GM12878 (cell line): ENCODE results near the gene PGLYRP3. TPM values are rescaled to one million over a fixed set of nuclear protein-coding genes. Genes with fewer than 3 reads are reported as not detected.

Experiments
- ATAC-seq: fragments of 200-7000 bp; cut with Tn5 transposase; 3 replicates; pipeline ENCODE4 v1.9.1; 2020; ENCODE audit warnings: mild to moderate bottlenecking, moderate library complexity
- BruUV-seq: library from RNA; stranded (reverse); fragments of 400-500 nt; replicated peaks from 2 replicates; lab custom pipeline; 2021; lab: Mats Ljungman, UMichigan
- CTCF ChIA-PET: fragments of 300-600 bp; sonication (Branson Sonifier 250); formaldehyde crosslinking; extraction: SDS; loops from one replicate; lab custom pipeline; 2021; ENCODE audit warnings: inconsistent platforms; lab: Yijun Ruan, JAX
- POLR2A ChIA-PET: fragments of 350-600 bp; formaldehyde crosslinking; extraction: SDS; loops from one replicate; lab custom pipeline; 2021; ENCODE audit warnings: inconsistent platforms; lab: Charles Lee
- RAD21 ChIA-PET: fragments of 300-600 bp; sonication (Branson Sonifier 250); formaldehyde crosslinking; loops from one replicate; lab custom pipeline; 2023; ENCODE audit warnings: antibody characterized with exemption; ENCODE audit not compliant: unreplicated experiment; lab: Charles Lee
- SMC1A ChIA-PET: fragments of 300-600 bp; sonication (Branson Sonifier 250); formaldehyde crosslinking; loops from one replicate; lab custom pipeline; 2023; ENCODE audit not compliant: unreplicated experiment, uncharacterized antibody; lab: Charles Lee
- DNase-seq: peaks from one replicate; pipeline ENCODE4 v3.0.0-alpha.2; 2011; ENCODE audit warnings: low read depth, low spot score
- FAIRE-seq: peaks from 3 replicates; lab custom pipeline; 2011; peaks lifted over from hg19 to GRCh38; lab: Jason Lieb, UNC
- H2AFZ ChIP-seq: 2 replicates; pipeline ENCODE4 v1.6.0; 2011; ENCODE audit warnings: low read depth, low read length, control low read depth; ENCODE audit not compliant: control insufficient read depth
- H3K27ac ChIP-seq: 2 replicates; pipeline ENCODE4 v1.5.1; 2011; ENCODE audit warnings: control low read depth; ENCODE audit not compliant: control insufficient read depth, insufficient read depth
- H3K27me3 ChIP-seq, 2 experiments: replicated peaks in 1 of 2; 2 replicates each; pipeline versions ENCODE4 v1.6.0 to v1.6.1; 2011; ENCODE audit warnings: low read length in 1 of 2; ENCODE audit not compliant: control insufficient read depth in 2 of 2, insufficient read depth in 2 of 2
- H3K36me3 ChIP-seq, 2 experiments: 2 replicates each; pipeline ENCODE4 v1.5.1; 2011; ENCODE audit warnings: low read length in 1 of 2; ENCODE audit not compliant: control insufficient read depth in 2 of 2, insufficient read depth in 2 of 2
- H3K4me1 ChIP-seq: 2 replicates; pipeline ENCODE4 v1.6.1; 2011; ENCODE audit warnings: mild to moderate bottlenecking, low read length, moderate library complexity, mixed read lengths; ENCODE audit not compliant: control insufficient read depth, insufficient read depth
- H3K4me2 ChIP-seq: 2 replicates; pipeline ENCODE4 v1.6.0; 2011; ENCODE audit warnings: control low read depth; ENCODE audit not compliant: control insufficient read depth, insufficient read depth
- H3K4me3 ChIP-seq: fragments of 200-600 bp; sonication (generic); 2 replicates; pipeline ENCODE4 v1.5.1; 2016
- H3K79me2 ChIP-seq: 2 replicates; pipeline ENCODE4 v1.6.0; 2011; ENCODE audit warnings: low read length; ENCODE audit not compliant: control insufficient read depth, insufficient read depth
- H3K9ac ChIP-seq: 2 replicates; pipeline ENCODE4 v1.8.0; 2011; ENCODE audit warnings: low read length, control low read depth, mixed read lengths; ENCODE audit not compliant: control insufficient read depth, insufficient read depth
- H3K9me3 ChIP-seq: replicated peaks from 3 replicates; pipeline ENCODE4 v1.5.1; 2011; ENCODE audit warnings: mild to moderate bottlenecking, low read length; ENCODE audit not compliant: control insufficient read depth, insufficient read depth
- H4K20me1 ChIP-seq: 2 replicates; pipeline ENCODE4 v1.6.0; 2011; ENCODE audit not compliant: control insufficient read depth, insufficient read depth
- BACH1 ChIP-seq: fragments of 450-650 bp; IDR thresholded peaks from 2 replicates; pipeline ENCODE4 v1.6.1; 2017; ENCODE audit warnings: mild to moderate bottlenecking, borderline replicate concordance
- BHLHE40 ChIP-seq, 2 experiments: fragments of 450-650 bp in 1 of 2; IDR thresholded peaks; 2 replicates each; pipeline ENCODE4 v1.6.1; 2011 to 2017; ENCODE audit warnings: low read depth in 2 of 2, borderline replicate concordance in 1 of 2, improper control_type of control experiment in 1 of 2, low read length in 1 of 2, mild to moderate bottlenecking in 1 of 2
- CBX3 ChIP-seq: fragments of 200-600 bp; sonication (generic); IDR thresholded peaks from 2 replicates; pipeline ENCODE4 v1.6.1; 2016; ENCODE audit warnings: low read depth, borderline replicate concordance
- FOS ChIP-seq: IDR thresholded peaks from 3 replicates; pipeline ENCODE4 v1.6.1; 2011; ENCODE audit warnings: borderline replicate concordance; ENCODE audit not compliant: insufficient read length; ENCODE audit errors: extremely low read depth
- JUNB ChIP-seq: IDR thresholded peaks from 2 replicates; pipeline ENCODE4 v1.6.1; 2016; ENCODE audit warnings: antibody characterized with exemption, mild to moderate bottlenecking
- LARP7 ChIP-seq: fragments of 450-650 bp; IDR thresholded peaks from 2 replicates; pipeline ENCODE4 v1.6.1; 2017; ENCODE audit warnings: mild to moderate bottlenecking
- MEF2A ChIP-seq: IDR thresholded peaks from 2 replicates; pipeline ENCODE4 v1.6.1; 2011; ENCODE audit warnings: low read depth, mild to moderate bottlenecking, low read length, moderate library complexity; ENCODE audit not compliant: insufficient read depth
- MTA2 ChIP-seq: fragments of 450-650 bp; IDR thresholded peaks from 2 replicates; pipeline ENCODE4 v1.6.1; 2016; ENCODE audit warnings: low read depth, mild to moderate bottlenecking, moderate library complexity
- MYB ChIP-seq: fragments of 150-350 bp; IDR thresholded peaks from 2 replicates; pipeline ENCODE4 v1.6.1; 2014; ENCODE audit warnings: mild to moderate bottlenecking, low read depth, low read length, borderline replicate concordance
- MYC ChIP-seq: IDR thresholded peaks from 2 replicates; pipeline ENCODE4 v1.6.1; 2011; ENCODE audit warnings: mild to moderate bottlenecking, low read length, moderate library complexity, inconsistent platforms; ENCODE audit not compliant: insufficient read depth, insufficient replicate concordance, insufficient read length, severe bottlenecking
- NFIC ChIP-seq: IDR thresholded peaks from 2 replicates; pipeline ENCODE4 v1.6.1; 2012; ENCODE audit warnings: low read depth, mild to moderate bottlenecking, inconsistent platforms, low read length, moderate library complexity
- NRF1 ChIP-seq: conservative IDR thresholded peaks from 2 replicates; pipeline ENCODE4 v1.6.1; 2011; ENCODE audit warnings: mild to moderate bottlenecking, low read depth, low read length, improper control_type of control experiment
- POU2F2 ChIP-seq: IDR thresholded peaks from 3 replicates; pipeline ENCODE4 v1.6.1; 2011; ENCODE audit warnings: low read depth, mild to moderate bottlenecking, low read length, borderline replicate concordance
- RBBP5 ChIP-seq: fragments of 200-600 bp; sonication (generic); conservative IDR thresholded peaks from 2 replicates; pipeline ENCODE4 v1.6.1; 2016
- SPI1 ChIP-seq: IDR thresholded peaks from 2 replicates; pipeline ENCODE4 v1.6.1; 2011; ENCODE audit warnings: low read depth, mild to moderate bottlenecking, low read length, moderate library complexity, borderline replicate concordance; ENCODE audit not compliant: insufficient read depth
- TARDBP ChIP-seq: IDR thresholded peaks from 2 replicates; pipeline ENCODE4 v1.6.1; 2016; ENCODE audit warnings: borderline replicate concordance
- WRNIP1 ChIP-seq: IDR thresholded peaks from 2 replicates; pipeline ENCODE4 v1.6.1; 2011; ENCODE audit warnings: low read depth, low read length, improper control_type of control experiment, borderline replicate concordance
- WGBS: methylation state at CpG from one replicate; pipeline ENCODE4 v1.1.6; 2016; ENCODE audit warnings: low lambda C conversion rate; ENCODE audit not compliant: insufficient replicate concordance, insufficient coverage; ENCODE audit errors: missing lambda C conversion rate; 5-methylcytosine and 5-hydroxymethylcytosine counted together
- in situ Hi-C: fragments of 300-500 bp; cut with MboI; formaldehyde crosslinking; loops from 9 replicates; pipeline ENCODE4 v1.14.3; 2018; ENCODE audit warnings: mixed read lengths
- intact Hi-C: fragments of 100-400 bp; cut with micrococcal nuclease; formaldehyde crosslinking; loops from one replicate; pipeline ENCODE4 v1.14.2; 2022; ENCODE audit not compliant: unreplicated experiment
- polyA plus RNA-seq, 11 experiments: library from polyadenylated mRNA; depleted of rRNA in 4 of 11; unstranded in 6 of 11; stranded (reverse) in 5 of 11; fragments of >200 nt; fragmentation: Nextera tagmentation in 4 of 11; fragmentation: Illumina TruSeq in 1 of 11; extraction: Ambion mirVana in 4 of 11; extraction: Trizol in 1 of 11; gene quantifications; 1 replicate in 1 of 11; 2 replicates in 10 of 11; pipeline versions ENCODE4 v1.2.1 to v1.2.3, GENCODE V29; 2011 to 2016; ENCODE audit warnings: inconsistent platforms in 2 of 11, missing spikeins in 2 of 11, low read depth in 1 of 11
- total RNA-seq, 4 experiments: library from RNA; depleted of rRNA in 3 of 4; stranded (reverse); fragments of >200 nt in 3 of 4; fragmentation: Illumina TruSeq in 1 of 4; extraction: Trizol in 1 of 4; gene quantifications; 2 replicates each; pipeline versions ENCODE4 v1.2.1 to v1.2.3, GENCODE V29; 2013 to 2021

The PGLYRP3 gene
- total and polyA plus RNA-seq, 10 of the 15 experiments (the other 5 are each of a cell fraction or from before 2014, with no cell fraction given) = 0.10 to 0.49 (median 0.18) TPM; not detected in 7

DNA sequence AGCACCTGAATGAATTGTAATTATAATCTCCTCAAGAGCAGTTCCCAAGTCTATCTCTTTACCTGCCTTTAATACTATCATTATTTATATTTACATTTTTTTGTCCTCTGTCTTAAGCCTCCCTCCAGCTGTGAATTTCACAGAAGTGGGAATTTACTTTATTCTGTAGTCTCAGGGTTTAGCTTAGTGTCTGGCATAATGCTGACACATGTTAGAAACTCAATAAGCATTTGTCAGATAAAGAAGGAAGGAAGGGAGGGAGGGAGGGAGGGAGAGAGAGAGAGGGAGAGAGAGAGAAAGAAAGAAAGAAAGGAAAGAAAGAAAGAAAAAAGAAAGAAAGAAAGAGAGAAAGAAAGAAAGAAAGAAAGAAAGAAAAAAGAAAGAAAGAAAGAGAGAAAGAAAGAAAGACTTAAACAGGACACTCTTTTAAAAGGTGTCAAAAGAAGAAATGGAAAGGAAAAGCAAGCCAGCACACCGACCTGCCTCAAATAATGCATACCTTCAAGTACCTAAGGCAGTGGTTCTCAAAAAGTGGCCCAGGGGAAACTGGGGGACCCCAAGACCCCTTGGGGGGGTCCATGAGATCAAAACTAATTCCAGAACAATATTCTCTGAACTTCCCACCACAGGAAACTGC, 37.7 kb upstream of the PGLYRP3 start (continued):
- TF ChIP-seq BHLHE40 (IDR thresholded peaks at IDR 0.05; ENCODE audit: borderline replicate concordance in 1 of 2, low read depth in 2 of 2, low read length in 1 of 2) (no peak), RBBP5 (no peak), BACH1 (no peak), TARDBP (no peak), POU2F2 (no peak), LARP7 (no peak), MTA2 (no peak), MYB (no peak), JUNB (no peak)

DNA sequence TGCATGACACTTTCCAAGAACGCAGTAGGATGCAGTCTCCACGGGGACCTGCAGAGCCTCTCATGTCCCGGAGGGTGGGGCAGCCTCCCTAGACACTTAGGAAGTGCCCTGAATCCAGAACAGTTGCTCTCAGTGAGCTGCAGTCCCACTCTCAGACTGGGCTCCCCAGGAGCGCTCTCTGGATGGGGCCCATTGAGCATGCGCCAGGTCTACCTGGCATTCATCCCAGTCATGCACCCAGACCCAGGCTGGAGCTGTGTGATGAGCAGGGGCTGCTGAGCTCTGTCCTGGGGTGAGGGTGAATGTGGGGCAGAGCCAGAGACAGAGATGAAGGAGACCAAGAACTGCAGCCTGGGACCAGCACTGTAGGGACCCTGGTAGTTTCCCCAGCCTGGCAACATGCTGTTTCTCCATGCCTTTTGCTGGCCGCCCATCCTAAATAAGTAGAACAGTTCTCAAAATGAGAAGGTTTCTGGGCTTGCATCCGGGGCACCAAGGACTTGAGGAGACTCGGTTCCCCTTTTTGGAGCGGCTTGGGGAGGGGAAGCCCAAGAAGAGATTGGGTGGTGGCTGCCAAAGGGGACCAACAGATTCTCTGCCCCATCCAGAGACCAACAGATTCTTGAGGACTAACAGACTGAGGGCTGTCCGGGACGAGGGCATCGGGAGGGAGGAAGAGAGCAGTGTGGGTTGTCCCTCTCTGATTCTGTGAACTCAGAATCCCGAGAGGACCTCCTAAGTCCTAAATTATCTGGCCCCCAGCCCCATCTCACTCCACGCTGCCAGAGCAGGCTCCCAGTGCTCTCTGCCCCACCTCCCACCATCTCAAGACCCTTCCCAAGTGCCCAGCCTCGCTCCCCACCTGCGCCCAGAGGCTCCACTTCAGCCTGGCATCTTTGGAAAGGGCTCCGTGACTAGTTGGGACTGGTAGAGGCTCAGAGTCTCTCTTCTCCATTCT, 36.9 kb upstream of the PGLYRP3 start:
- Histone ChIP-seq H3K9me3 (no peaks in the 10 kb centered on the region), H3K36me3 (no peaks in the 10 kb centered on the region), H3K4me3 (no peak overlapping the region), H3K27me3 (no peaks in the 10 kb centered on the region), H4K20me1 (no peaks in the 10 kb centered on the region), H3K9ac (no peak overlapping the region), H3K4me2 (no peak overlapping the region), H3K79me2 (no peaks in the 10 kb centered on the region), H3K4me1 (peaks cover 22% of the 10 kb centered on the region), H2AFZ (no peak overlapping the region), H3K27ac (no peak overlapping the region)
- ChIA-PET CTCF (interaction anchor here (0.8 to 8.6 kb wide), 7 partner anchors 9 to 326 kb away, joined by 3 to 326 read pairs (median 3); partner anchors contain the start of gene S100A13), SMC1A (interaction anchor here (0.8 to 3.3 kb wide), 3 partner anchors 12 to 63 kb away, joined by 3 to 14 read pairs (median 3); partner anchors contain the start of gene PGLYRP3), POLR2A (no interaction called here), RAD21 (interaction anchor here (1.2 to 8.4 kb wide), 3 partner anchors 37 to 145 kb away, joined by 3 to 94 read pairs (median 7); partner anchors contain the start of gene PGLYRP3)
- in situ Hi-C loops (loop anchor here (5.0 kb wide), 1 partner anchor 148 kb away; no protein-coding TSS in a partner anchor), intact Hi-C loops (no loop called here)
- ATAC-seq = peak; percentile 2; the same call in 2 of the 3 replicates
- TF ChIP-seq FOS = no peak
- no peak for TF ChIP-seq NFIC
- no peak for TF ChIP-seq CBX3
- no peak for TF ChIP-seq MEF2A
- peak; percentile 63 for TF ChIP-seq SPI1
- TF ChIP-seq NRF1 = no peak
- no peak for TF ChIP-seq MYC
- TF ChIP-seq WRNIP1 = no peak
- WGBS = 25% methylated on average over 17 of the region's 17 CpGs
- BruUV-seq = no TSS peak
- no peak for DNase-seq
- no peak for FAIRE-seq
